Breast epithelium (tissue), 4 donors: ENCODE data around the gene TINAGL1. TPM values are rescaled to one million over a fixed set of nuclear protein-coding genes. Genes with fewer than 3 reads are reported as not detected.

Experiments
- DNase-seq, 2 donors: peaks; one replicate each; pipeline ENCODE4 v3.0.0-alpha.2; 2019; ENCODE audit warnings: low spot score in 2 of 2
- H3K27ac ChIP-seq, 2 donors: fragments of 200-600 bp; sonication (generic) in 1 of 2; one replicate each; pipeline ENCODE4 v1.5.1; 2016 to 2019; ENCODE audit warnings: mild to moderate bottlenecking in 1 of 2
- H3K27me3 ChIP-seq, 2 donors: fragments of 200-600 bp; sonication (generic) in 1 of 2; one replicate each; pipeline versions ENCODE4 v1.5.1 to v1.6.0; 2017 to 2019; ENCODE audit warnings: control low read depth in 1 of 2, mild to moderate bottlenecking in 1 of 2
- H3K36me3 ChIP-seq: fragments of 200-600 bp; one replicate; pipeline ENCODE4 v1.5.1; 2019
- H3K4me1 ChIP-seq, 2 donors: fragments of 200-600 bp; sonication (generic); one replicate each; pipeline ENCODE4 v1.5.1; 2016 to 2019; ENCODE audit warnings: control low read depth in 1 of 2
- H3K4me3 ChIP-seq, 3 donors: fragments of 200-600 bp; sonication (generic); 1 replicate in 2 of 3; 2 replicates in 1 of 3; pipeline ENCODE4 v1.5.1; 2016 to 2019; ENCODE audit warnings: mild to moderate bottlenecking in 3 of 3, moderate library complexity in 2 of 3
- H3K9me3 ChIP-seq, 2 donors: fragments of 200-600 bp; sonication (generic) in 1 of 2; one replicate each; pipeline ENCODE4 v1.5.1; 2016 to 2019; ENCODE audit warnings: control low read depth in 1 of 2
- POLR2A ChIP-seq: fragments of 450-650 bp; IDR thresholded peaks from one replicate; pipeline ENCODE4 v1.6.1; 2016; ENCODE audit warnings: antibody characterized with exemption, mild to moderate bottlenecking, moderate library complexity
- POLR2AphosphoS5 ChIP-seq, 3 donors: sonication (generic); formaldehyde crosslinking; IDR thresholded peaks; one replicate each; pipeline ENCODE4 v1.6.1; 2017; ENCODE audit warnings: antibody characterized with exemption in 3 of 3
- intact Hi-C: fragments of 100-400 bp; cut with DNase I; formaldehyde crosslinking; loops from one replicate; pipeline ENCODE4 v1.15.1; 2023; ENCODE audit warnings: low total_unique reads
- total RNA-seq, 3 donors: library from RNA; depleted of rRNA; stranded (reverse); fragments of >200 nt; gene quantifications; one replicate each; pipeline ENCODE4 v1.1.0, GENCODE V29; 2016
- TF ChIP-seq, protein P1 (sequence below), 3 donors: fragments of 450-650 bp; IDR thresholded peaks; one replicate each; pipeline ENCODE4 v1.5.1; 2016 to 2017; ENCODE audit warnings: antibody characterized with exemption in 3 of 3, mild to moderate bottlenecking in 3 of 3, moderate library complexity in 3 of 3

TINAGL1 gene
- total RNA-seq, 3 donors from 2014 or later, result 85.9 to 187 (median 144) TPM

DNA sequence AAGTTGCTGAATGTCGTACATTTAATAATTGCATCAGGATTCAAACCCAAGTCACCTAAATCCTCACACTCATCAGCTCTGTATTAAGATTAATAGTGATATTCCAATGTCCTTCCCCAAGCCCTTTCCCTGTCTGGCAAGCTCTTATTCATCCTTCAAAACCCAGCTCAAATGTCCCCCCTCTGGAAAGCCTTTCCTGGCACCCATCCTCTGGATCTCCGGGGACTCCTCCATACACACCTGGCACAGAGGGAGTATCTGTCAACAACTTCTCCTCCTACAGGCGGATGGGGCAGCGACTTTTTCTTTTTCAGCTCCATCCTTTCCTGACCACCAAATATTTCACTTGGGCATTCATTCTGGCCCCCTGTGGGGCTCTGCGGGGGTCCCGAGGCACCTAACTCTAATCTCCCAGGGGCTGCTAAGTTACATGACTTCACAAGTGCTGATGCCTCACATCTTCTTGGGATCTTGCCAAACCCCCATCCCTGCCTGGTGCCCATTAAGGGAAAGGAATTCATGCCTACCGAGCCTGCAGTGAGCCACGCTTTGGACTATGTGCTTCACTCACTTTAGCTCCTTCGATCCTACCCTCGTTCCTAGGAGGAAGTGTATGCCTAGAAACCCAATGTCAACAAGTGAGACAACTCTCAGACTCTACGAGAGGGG is 15.2 kb downstream of the TINAGL1 start:
- intact Hi-C loops, result no loop called here
- peaks cover 6 to 8% of the 10 kb centered on the region in 2 donors for H3K4me1 ChIP-seq
- peak in 1 of 2 donors; percentile 77 for DNase-seq
- TF ChIP-seq POLR2AphosphoS5 (IDR thresholded peaks at IDR 0.05) (no peak), POLR2A (no peak)
- TF ChIP-seq, protein P1, sequence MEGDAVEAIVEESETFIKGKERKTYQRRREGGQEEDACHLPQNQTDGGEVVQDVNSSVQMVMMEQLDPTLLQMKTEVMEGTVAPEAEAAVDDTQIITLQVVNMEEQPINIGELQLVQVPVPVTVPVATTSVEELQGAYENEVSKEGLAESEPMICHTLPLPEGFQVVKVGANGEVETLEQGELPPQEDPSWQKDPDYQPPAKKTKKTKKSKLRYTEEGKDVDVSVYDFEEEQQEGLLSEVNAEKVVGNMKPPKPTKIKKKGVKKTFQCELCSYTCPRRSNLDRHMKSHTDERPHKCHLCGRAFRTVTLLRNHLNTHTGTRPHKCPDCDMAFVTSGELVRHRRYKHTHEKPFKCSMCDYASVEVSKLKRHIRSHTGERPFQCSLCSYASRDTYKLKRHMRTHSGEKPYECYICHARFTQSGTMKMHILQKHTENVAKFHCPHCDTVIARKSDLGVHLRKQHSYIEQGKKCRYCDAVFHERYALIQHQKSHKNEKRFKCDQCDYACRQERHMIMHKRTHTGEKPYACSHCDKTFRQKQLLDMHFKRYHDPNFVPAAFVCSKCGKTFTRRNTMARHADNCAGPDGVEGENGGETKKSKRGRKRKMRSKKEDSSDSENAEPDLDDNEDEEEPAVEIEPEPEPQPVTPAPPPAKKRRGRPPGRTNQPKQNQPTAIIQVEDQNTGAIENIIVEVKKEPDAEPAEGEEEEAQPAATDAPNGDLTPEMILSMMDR (IDR thresholded peaks at IDR 0.05), result no peak
- peak overlapping the region; percentile 73 to 78 for H3K27ac ChIP-seq
- no peaks in the 10 kb centered on the region for H3K36me3 ChIP-seq
- no peaks in the 10 kb centered on the region for H3K9me3 ChIP-seq
- H3K4me3 ChIP-seq, result no peak overlapping the region
- H3K27me3 ChIP-seq, result no peaks in the 10 kb centered on the region

DNA sequence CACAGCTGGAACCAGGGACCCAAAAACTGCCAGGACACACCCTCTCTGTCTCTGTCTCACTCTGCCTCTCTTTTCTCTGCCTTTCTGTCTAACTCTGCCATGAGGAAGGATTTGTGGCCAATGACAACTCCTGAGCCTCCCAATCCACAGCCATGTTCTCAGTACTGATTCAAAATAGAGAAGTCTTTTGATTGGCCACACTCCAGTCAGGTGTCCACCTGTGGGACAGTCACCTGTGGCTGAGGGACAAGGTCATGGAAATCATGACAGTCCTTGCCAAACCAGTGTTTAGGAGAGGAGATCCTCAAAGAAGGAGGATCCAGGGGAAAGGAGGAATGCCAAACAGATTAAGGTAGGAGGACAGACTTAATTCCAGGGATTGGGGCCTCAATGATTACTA is 15.8 kb downstream of the TINAGL1 start:
- TF ChIP-seq POLR2A, result no peak
- TF ChIP-seq, protein P1 (IDR thresholded peaks at IDR 0.05), result no peak
- no peak for TF ChIP-seq POLR2AphosphoS5 (IDR thresholded peaks at IDR 0.05)
- Histone ChIP-seq H3K27ac (peak overlapping the region; percentile 73 to 78), H3K9me3 (no peaks in the 10 kb centered on the region), H3K4me1 (peaks cover 6 to 8% of the 10 kb centered on the region in 2 donors), H3K36me3 (no peaks in the 10 kb centered on the region), H3K27me3 (no peaks in the 10 kb centered on the region), H3K4me3 (no peak overlapping the region)
- DNase-seq, result peak in 1 of 2 donors; percentile 17
- intact Hi-C loops, result no loop called here

DNA sequence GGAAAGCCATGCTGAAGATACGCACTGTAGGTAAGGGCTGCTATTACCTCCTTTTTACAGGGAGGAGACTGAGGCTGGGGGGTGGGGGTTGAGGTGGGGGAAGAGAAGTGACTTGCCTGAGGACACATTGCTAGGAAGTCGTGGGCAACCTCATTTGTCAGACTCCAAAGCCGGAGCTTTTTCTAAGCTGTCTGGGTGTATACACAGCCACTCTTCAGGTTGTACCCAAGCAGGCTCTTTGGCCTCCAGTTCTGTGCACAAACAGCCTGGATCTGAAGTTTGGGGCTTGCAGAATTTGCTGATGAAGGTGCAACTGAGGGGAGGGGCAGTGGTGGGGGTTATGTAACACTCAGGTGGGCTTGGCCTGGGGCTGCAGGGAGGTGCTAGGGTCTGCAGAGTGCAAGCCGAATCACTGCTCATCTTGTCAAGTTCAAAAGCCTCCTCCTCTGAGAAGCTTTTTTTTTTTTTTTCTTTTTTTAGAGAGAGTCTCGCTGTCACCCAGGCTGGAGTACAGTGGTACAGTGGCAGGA is 16.9 kb downstream of the TINAGL1 start:
- Histone ChIP-seq H3K36me3 (no peaks in the 10 kb centered on the region), H3K27ac (no peak overlapping the region)

DNA sequence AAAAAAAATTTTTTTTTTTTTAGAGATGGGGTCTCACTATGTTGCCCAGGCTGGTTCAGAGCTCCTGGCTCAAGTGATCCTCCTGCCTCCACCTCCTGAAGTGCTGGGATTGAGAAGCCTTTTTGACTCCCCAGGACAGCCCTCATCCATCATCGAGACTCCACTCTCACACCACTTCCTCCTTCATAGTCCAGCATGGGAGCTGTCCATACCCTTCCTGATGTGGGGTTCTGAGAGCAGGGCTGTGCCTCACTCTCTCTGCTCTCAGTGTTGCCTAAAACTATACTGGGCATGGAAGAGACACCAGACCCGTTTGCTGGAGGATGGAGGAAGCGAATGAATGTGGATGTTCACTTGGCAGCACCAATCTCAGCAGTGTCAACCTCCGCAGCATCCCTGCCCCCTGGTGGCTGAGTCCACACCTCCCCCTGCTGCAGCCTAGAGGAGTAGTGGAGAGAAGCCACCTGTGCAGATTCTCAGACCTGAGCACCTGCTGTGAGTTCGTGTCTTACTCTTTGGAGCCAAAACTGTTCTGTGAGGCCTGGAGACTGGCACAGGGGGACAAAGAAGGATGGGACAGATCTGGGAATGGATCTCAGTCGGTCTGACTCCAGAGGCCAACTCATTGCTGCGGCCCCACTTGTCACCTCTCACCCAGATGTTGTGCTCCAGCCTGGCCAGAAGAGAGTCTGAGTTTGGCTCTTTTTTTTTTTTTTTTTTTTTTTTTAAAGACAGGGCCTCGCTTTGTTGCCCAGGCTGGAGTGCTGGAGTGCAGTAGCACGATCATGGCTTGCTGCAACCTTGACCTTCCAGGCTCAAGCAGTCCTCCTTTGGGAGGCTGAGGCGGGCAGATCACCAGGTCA is 17.7 kb downstream of the TINAGL1 start:
- Histone ChIP-seq H3K4me3 (no peak overlapping the region), H3K4me1 (no peaks in the 10 kb centered on the region), H3K9me3 (no peaks in the 10 kb centered on the region), H3K36me3 (no peaks in the 10 kb centered on the region), H3K27me3 (no peaks in the 10 kb centered on the region), H3K27ac (no peak overlapping the region)
- peak; percentile 83 to 85 for DNase-seq
- intact Hi-C loops, result no loop called here
- TF ChIP-seq, protein P1 (IDR thresholded peaks at IDR 0.05), result peak; percentile 80 to 92 (median 87)
- TF ChIP-seq POLR2AphosphoS5 (IDR thresholded peaks at IDR 0.05) (peak in 2 of 3 donors; percentile 37 to 57), POLR2A (no peak)

More for the DNA sequence above, 16.9 kb downstream of the TINAGL1 start:
- DNase-seq, result peak in 1 of 2 donors; percentile 17
- TF ChIP-seq POLR2AphosphoS5 (IDR thresholded peaks at IDR 0.05) (no peak), POLR2A (no peak)
- TF ChIP-seq, protein P1 (IDR thresholded peaks at IDR 0.05), result no peak
- intact Hi-C loops, result no loop called here
- H3K4me3 ChIP-seq, result no peak overlapping the region
- H3K27me3 ChIP-seq, result no peaks in the 10 kb centered on the region
- peaks cover 0 to 4% of the 10 kb centered on the region in 2 donors for H3K4me1 ChIP-seq
- H3K9me3 ChIP-seq, result no peaks in the 10 kb centered on the region
